HG03571 (cell line): ENCODE measurements around the gene PPAN.

Experiments used
- ATAC-seq: cut with Tn5 transposase; IDR thresholded peaks from one replicate; pipeline ENCODE4 v1.9.1; 2021; ENCODE audit not compliant: unreplicated experiment

PPAN gene

DNA sequence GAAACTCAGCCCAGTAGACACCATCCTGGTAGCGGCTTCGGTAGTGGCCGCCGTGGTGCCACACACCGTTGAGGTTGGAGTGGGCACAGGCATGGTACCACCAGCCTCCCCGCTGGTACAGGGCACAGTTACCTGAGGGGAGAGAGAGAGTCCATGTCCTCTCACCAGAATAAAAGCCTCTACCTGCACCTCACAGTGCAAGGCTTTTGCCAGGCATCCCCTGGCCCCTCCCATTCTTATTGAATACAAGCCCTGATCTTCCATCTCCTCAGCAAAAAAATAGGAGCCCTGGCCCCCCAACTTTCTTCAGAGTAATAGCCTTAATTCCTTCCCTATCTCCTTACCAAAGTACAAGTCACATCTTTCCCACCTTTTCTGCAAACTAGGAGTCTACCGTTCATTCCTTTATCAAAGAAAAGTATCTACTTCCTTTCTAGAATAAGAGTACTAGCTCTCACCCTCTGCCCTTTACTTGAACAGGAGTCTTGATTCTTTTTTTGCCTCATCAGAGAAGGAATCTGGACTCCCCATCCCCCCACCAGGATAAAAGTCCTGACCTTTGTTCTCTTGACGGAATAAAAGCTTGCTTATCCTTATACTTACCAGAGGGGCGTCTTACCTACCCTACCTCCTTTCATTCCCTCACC, 13.4 kb upstream of the PPAN start:
- no peak for ATAC-seq

DNA sequence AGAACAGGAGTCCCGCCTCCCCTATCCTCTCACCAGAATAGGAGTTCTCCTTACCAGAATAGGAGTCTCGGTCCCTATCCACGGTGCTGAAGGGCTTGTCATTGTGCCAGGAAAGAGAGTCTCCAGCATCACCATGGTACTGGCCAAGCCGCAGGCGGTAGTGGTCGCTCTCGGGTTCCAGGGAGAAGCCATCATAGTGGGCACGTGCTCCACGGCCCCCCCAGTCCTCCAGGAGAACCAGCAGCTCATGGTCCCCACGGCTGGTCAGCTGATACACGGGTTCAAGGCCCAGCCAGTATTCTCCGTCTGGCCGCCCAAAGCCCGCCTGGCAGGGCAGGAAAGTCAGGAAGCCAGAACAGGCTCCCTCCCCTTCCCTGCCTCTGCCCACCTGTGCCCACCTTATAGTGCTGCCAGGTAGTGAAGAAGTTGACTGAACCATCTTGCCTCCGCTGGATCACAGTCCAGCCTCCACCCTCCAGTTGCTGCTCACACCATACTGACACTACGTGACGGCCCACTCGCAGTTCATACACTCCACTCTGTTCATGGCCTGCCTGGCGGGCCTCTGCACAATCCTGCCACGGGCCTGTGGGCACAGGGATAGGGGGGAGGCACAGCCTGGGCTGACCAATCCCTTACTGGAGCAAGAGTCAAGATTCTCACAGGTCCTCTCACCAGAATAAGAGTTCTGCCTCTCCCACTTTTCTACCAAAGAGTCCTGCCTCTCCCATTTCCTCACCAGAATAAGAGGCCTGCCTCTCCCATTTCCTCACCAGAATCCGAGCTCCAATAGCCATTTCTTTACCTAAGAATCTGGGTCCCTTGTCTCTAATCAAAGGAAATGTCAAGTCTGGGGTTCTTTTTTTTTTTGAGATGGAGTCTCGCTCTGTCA, 12.6 kb upstream of the PPAN start:
- ATAC-seq: no peak

DNA sequence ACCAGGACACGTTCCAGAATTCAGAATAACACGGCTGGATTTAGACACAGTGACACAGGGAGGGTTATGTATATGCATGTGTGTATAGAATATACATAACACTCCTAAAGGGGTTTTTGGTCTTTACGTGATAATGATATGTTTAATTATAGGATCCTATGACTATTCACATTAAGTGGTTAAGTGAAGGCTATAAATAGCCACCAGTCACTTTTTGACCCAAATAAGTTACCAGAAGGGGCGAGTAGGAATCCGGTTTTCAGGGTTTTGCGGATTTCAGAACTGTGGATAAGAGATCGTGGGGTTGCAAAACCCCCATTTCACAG, 10.6 kb upstream of the PPAN start:
- ATAC-seq: no peak

- peak; percentile 51 for ATAC-seq
Observed at GRCh38 chr19:10095948-10096614, 10.1 kb upstream of the PPAN start.

DNA sequence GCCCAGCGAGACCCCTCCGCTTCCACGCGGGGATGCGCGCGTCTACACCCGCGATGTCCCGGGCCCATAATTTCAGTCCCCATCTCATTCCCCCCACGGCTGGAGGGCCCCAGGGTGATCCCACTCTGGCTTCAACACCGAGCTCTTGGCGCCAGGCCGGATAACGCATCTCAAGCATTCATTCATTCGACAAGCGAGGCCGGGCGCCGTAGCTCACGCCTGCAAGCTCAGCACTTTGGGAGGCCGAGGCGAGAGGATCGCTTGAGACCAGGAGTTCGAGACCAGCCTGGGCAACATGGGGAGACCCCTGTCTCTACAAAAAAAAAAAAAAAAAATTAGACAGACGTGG, 9.6 kb upstream of the PPAN start:
- ATAC-seq: no peak

DNA sequence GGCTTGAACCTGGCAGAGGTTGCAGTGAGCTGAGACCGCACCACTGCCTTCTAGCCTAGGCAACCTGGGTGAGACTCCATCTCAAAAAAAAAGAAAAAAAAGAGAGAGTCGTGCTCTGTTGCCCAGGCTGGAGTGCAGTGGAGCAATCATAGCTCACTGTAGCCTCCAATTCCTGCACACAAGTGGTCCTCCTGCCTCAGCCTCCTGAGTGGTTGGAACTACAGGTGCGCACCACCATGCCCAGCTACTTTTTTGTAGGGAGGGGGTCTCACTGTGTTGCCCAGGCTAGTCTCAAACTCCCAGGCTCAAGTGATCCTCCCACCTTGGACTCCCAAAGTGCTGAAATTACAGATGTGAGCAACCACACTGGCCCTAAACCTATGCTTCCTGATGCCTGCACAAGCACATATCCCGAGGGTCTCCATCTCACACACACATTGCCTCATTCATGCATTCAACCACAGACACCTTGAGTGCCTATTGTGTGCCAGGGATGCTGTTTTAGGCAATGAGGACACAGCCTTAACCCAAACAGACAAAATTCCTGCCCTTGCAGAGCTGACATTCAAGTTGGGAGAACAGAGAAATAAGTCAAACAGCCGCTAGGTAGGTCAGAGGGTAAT, 5.9 kb upstream of the PPAN start:
- ATAC-seq: no peak

GRCh38 chr19:10102787-10103236, 3.4 kb upstream of the PPAN start:
- ATAC-seq: no peak

- ATAC-seq: no peak
Observed at GRCh38 chr19:10104130-10104513, 2.0 kb upstream of the PPAN start.

DNA sequence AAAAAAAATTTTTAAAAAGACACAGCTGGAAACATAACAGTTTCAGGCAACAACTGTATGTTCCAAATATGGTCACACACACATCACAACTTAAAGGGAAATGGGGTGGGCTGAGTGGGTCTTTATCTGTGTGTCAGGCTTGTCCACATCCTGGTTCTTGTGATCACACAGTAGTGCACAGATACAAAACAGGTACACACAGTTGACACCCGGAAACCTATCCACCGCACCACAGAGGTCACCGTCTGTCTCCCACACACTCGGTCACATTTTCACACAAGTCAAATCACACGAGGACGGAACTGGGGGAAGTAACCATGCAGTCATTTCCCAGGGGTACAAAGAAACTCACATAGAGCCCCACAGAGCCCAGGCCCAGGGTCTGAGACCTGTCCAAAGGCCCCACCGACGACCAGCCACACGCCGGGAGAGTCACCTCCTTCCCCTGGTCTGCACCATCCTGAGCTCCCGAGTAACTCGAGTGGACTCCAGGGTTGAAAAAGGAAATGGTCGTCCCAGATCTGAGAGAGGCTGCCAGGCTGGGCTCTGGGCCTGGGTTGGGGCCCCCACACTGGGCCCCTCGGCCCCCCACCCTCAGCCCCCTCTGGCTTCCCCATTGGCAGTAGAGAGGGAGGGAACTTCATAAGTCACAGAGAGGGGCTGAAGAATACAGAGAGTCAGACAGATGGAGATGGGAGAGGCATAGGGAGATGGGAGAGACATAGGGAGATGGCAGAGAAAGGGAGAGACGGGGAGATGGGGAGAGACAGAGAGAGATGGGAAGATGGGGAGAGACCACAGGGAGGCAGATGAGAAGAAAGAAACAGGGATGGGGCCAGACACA, 1.3 kb upstream of the PPAN start:
- peak; percentile 39 for ATAC-seq

DNA sequence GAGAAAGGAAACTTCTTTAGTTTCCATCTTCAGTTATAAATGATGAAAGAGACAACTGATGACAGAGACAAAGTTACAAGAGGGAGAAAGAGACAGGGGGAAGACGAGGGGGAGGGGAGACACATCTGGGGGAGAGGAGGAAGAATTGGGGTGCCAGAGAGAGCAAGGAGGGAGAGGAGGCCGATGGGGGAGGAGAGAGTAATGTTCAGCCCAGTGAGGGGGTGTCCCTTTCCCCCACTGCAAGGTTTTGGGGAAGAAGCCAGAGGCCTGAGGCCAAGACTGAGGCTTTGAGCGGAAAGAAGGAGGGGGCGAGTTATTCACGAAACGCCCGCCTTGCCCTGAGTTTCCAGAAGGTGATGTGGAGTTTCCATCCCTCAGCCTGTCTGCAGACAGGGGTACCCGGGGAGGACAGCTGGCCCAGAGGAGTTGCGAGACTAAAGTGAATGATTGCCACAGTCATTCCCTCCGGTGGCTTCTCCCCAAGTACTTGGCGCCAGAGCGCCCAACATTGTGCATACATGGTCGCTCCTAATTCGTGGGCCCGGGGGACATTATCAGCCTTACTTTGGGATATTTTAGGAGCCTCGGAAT, 558 bp upstream of the PPAN start:
- peak; percentile 8 for ATAC-seq

DNA sequence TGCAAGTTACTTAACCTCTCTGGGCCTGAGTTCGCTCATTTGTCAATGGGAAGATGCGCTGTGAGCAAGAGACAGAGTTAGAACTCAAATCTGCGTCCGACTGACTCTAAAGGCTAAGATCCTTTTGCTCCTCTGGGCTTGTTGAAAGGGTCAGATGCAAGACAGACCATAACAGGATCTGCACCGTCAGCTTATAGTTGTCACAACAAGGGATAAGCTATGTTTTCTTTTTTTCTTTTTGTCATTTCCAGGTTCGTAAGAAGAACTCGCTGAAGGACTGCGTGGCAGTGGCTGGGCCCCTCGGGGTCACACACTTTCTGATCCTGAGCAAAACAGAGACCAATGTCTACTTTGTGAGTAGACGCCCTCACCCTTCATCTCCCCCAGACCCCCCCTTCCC, 1.1 kb downstream of the PPAN start:
- no peak for ATAC-seq

GRCh38 chr19:10107817-10108367, 1.7 kb downstream of the PPAN start:
- no peak for ATAC-seq

DNA sequence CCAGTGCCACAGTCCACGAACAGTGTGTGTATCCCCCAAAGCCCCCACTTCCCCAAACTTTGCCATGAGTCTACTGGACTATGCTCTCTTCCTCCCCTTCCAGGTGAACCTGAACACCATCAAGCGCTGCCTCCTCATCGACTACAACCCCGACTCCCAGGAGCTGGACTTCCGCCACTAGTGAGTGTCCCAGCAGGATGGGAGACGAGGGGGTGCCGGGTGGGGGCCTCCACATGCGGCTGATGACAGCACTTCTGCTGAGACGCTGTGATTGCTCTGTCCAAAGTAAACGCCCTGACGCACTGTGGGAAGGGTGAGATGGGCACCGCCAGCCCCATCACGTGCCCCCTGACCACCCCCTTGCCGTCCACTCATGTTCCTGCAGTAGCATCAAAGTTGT, 3.4 kb downstream of the PPAN start:
- ATAC-seq: no peak

- ATAC-seq: no peak
Observed at GRCh38 chr19:10110076-10110971, 4.2 kb downstream of the PPAN start.

- ATAC-seq: no peak
Observed at GRCh38 chr19:10110972-10111317, 4.8 kb downstream of the PPAN start.

- ATAC-seq: no peak
Observed at GRCh38 chr19:10111405-10111811, 5.2 kb downstream of the PPAN start, which contains the start of gene P2RY11. Gene P2RY11 (plus strand): TSS chr19:10111693. CDS start chr19:10111722, 29 bp downstream.

DNA sequence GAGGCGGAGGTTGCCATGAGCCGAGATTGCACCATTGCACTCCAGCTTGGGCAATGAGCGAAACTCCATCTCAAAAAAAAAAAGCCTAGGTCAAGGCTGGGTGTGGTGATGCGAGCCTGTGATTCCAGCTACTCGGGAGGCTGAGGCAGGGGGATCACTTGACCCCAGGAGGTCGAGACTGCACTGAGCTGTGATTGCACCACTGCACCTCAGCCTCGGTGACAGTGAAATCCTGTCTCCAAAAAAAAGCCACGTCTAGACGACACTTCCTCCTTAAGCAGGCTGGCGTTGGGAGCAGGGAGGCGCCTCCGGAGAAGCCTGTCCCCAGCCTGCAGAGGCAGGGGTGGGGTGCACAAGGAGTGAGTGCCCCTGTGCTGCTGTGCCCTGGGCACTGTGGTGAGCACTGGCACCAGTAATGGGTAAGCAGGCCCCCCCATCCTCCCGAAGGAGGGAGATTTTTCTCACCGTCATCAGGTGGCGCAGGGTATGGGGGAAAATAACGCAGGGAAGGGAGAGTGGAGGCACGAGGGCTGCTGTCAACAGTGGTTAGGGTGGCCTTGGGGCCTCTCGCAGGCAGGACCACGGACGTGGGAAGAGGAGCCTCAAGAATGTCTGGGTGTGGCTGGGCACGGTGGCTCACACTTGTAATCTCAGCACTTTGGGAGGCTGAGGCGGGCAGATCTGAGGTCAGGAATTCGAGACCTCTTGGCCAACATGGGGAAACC, 6.0 kb downstream of the PPAN start:
- no peak for ATAC-seq

- no peak for ATAC-seq
Observed at GRCh38 chr19:10112895-10113591, 6.9 kb downstream of the PPAN start.
